Amniotic stem cell (primary cell): ENCODE measurements around the gene IPO9.

ENCODE experiments used
- DNase-seq: peaks from one replicate; lab custom pipeline; 2025; lab: John Stamatoyannopoulos, UW

Gene IPO9

GRCh38 chr1:201905234-201905890, 76.4 kb downstream of the IPO9 start:
- no peak for DNase-seq

GRCh38 chr1:201906336-201906735, 77.4 kb downstream of the IPO9 start:
- no peak for DNase-seq

GRCh38 chr1:201907621-201908020, 78.7 kb downstream of the IPO9 start:
- no peak for DNase-seq

GRCh38 chr1:201911826-201912571, 83.0 kb downstream of the IPO9 start:
- no peak for DNase-seq

GRCh38 chr1:201912832-201913231, 83.9 kb downstream of the IPO9 start:
- no peak for DNase-seq

- DNase-seq: no peak
These were observed 85.7 kb downstream of the IPO9 start for GRCh38 chr1:201914456-201915235.

- DNase-seq: peak; percentile 44
These were observed 87.8 kb downstream of the IPO9 start for GRCh38 chr1:201916649-201917249.

GRCh38 chr1:201917362-201918033, 88.5 kb downstream of the IPO9 start:
- peak; percentile 26 for DNase-seq

- DNase-seq: no peak
These were observed 89.4 kb downstream of the IPO9 start for GRCh38 chr1:201918343-201918742.

GRCh38 chr1:201921952-201922558, 93.1 kb downstream of the IPO9 start:
- DNase-seq: no peak

- no peak for DNase-seq
These were observed 96.3 kb downstream of the IPO9 start for GRCh38 chr1:201925301-201925567.

- no peak for DNase-seq
These were observed 97.2 kb downstream of the IPO9 start for GRCh38 chr1:201925981-201926645.

GRCh38 chr1:201928266-201928665, 99.3 kb downstream of the IPO9 start:
- no peak for DNase-seq

- no peak for DNase-seq
These were observed 101.2 kb downstream of the IPO9 start for GRCh38 chr1:201930137-201930536.

GRCh38 chr1:201930803-201931202, 101.8 kb downstream of the IPO9 start:
- no peak for DNase-seq
